Osteoblast (primary cell): ENCODE measurements around the gene DOLK. TPM values are rescaled to one million over a fixed set of nuclear protein-coding genes. Genes with fewer than 3 reads are reported as not detected.

Experiments used
- DNase-seq: peaks from one replicate; pipeline ENCODE4 v3.0.0; 2011; ENCODE audit warnings: low spot score, mixed read lengths; ENCODE audit not compliant: insufficient read length; ENCODE audit errors: missing footprints
- H2AFZ ChIP-seq: 2 replicates; pipeline ENCODE4 v1.6.0; 2011; ENCODE audit warnings: mild to moderate bottlenecking, low read length
- H3K27ac ChIP-seq: 2 replicates; pipeline ENCODE4 v1.5.1; 2011; ENCODE audit warnings: mild to moderate bottlenecking, low read depth, low read length, moderate library complexity
- H3K27me3 ChIP-seq: 2 replicates; pipeline ENCODE4 v1.6.0; 2012; ENCODE audit warnings: mild to moderate bottlenecking, control low read depth, inconsistent platforms, low read length, moderate library complexity; ENCODE audit not compliant: insufficient read depth
- H3K36me3 ChIP-seq: 2 replicates; pipeline ENCODE4 v1.5.1; 2011; ENCODE audit warnings: mild to moderate bottlenecking, low read length, control low read depth, moderate library complexity; ENCODE audit not compliant: insufficient read depth
- H3K4me1 ChIP-seq: 2 replicates; pipeline ENCODE4 v1.5.1; 2011; ENCODE audit warnings: mild to moderate bottlenecking, low read length, control low read depth, moderate library complexity; ENCODE audit not compliant: insufficient read depth
- H3K4me2 ChIP-seq: 2 replicates; pipeline ENCODE4 v1.6.0; 2011; ENCODE audit warnings: mild to moderate bottlenecking, low read length; ENCODE audit not compliant: insufficient read depth
- H3K4me3 ChIP-seq: fragments of 200-600 bp; sonication (generic); 3 replicates; pipeline ENCODE4 v1.5.1; 2012; ENCODE audit warnings: mild to moderate bottlenecking, low read length, inconsistent platforms; ENCODE audit not compliant: insufficient read depth
- H3K79me2 ChIP-seq: 2 replicates; pipeline ENCODE4 v1.6.0; 2012; ENCODE audit warnings: mild to moderate bottlenecking, low read length, control low read depth, inconsistent platforms; ENCODE audit not compliant: insufficient read depth
- H3K9me3 ChIP-seq: 2 replicates; pipeline ENCODE4 v1.5.1; 2011; ENCODE audit warnings: low read depth, low read length, control low read depth
- H4K20me1 ChIP-seq: 2 replicates; pipeline ENCODE4 v1.6.0; 2012; ENCODE audit warnings: mild to moderate bottlenecking, low read length, control low read depth; ENCODE audit not compliant: insufficient read depth
- total RNA-seq: library from RNA; depleted of rRNA; stranded (reverse); fragments of >200 nt; gene quantifications from 2 replicates; pipeline ENCODE4 v1.2.3, GENCODE V29; 2012
- TF ChIP-seq, protein P1 (sequence below): IDR thresholded peaks from 2 replicates; pipeline ENCODE4 v1.5.1; 2011; ENCODE audit warnings: mild to moderate bottlenecking, low read depth, low read length, moderate library complexity; ENCODE audit errors: extremely low read depth

DOLK gene
- total RNA-seq, 1 donor, result 28.6 TPM

- TF ChIP-seq, protein P1, sequence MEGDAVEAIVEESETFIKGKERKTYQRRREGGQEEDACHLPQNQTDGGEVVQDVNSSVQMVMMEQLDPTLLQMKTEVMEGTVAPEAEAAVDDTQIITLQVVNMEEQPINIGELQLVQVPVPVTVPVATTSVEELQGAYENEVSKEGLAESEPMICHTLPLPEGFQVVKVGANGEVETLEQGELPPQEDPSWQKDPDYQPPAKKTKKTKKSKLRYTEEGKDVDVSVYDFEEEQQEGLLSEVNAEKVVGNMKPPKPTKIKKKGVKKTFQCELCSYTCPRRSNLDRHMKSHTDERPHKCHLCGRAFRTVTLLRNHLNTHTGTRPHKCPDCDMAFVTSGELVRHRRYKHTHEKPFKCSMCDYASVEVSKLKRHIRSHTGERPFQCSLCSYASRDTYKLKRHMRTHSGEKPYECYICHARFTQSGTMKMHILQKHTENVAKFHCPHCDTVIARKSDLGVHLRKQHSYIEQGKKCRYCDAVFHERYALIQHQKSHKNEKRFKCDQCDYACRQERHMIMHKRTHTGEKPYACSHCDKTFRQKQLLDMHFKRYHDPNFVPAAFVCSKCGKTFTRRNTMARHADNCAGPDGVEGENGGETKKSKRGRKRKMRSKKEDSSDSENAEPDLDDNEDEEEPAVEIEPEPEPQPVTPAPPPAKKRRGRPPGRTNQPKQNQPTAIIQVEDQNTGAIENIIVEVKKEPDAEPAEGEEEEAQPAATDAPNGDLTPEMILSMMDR, result no peak
- no peak overlapping the region for H3K4me2 ChIP-seq
Measured at GRCh38 chr9:128906741-128907140, 40.7 kb downstream of the DOLK start.

DNA sequence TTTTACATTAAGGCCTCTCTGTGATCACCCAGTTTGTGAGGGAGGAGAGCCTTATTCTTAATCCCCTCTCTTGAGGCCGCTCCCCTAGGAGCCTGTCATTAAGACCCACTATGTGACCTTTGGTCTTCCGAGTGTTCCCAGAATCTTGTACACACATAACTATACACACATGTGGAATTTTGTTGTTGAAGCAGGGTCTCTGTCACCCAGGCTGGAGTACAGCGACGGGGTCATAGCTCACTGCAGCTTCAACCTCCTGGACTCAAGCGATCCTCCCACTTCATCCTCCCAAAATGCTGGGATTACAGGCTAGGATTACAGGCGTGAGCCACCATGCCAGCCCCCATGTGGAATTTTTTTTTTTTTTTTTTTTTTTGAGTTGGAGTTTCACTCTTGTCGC, 41.4 kb downstream of the DOLK start:
- Histone ChIP-seq H3K4me1 (no peaks in the 10 kb centered on the region), H3K4me3 (no peak overlapping the region), H3K27ac (no peak overlapping the region), H3K9me3 (no peaks in the 10 kb centered on the region), H3K36me3 (peaks cover 39% of the 10 kb centered on the region), H3K27me3 (no peaks in the 10 kb centered on the region), H4K20me1 (peaks cover 6% of the 10 kb centered on the region), H3K79me2 (peaks cover 62% of the 10 kb centered on the region), H2AFZ (no peak overlapping the region), H3K4me2 (no peak overlapping the region)
- DNase-seq, result peak; percentile 48
- TF ChIP-seq, protein P1, result no peak

More at GRCh38 chr9:128906741-128907140, 40.7 kb downstream of the DOLK start:
- Histone ChIP-seq H3K36me3 (peaks cover 37% of the 10 kb centered on the region), H3K79me2 (peaks cover 61% of the 10 kb centered on the region), H3K4me1 (peaks cover 6% of the 10 kb centered on the region), H4K20me1 (peaks cover 6% of the 10 kb centered on the region), H2AFZ (no peak overlapping the region), H3K9me3 (no peaks in the 10 kb centered on the region), H3K27ac (no peak overlapping the region), H3K4me3 (no peak overlapping the region), H3K27me3 (no peaks in the 10 kb centered on the region)
- no peak for DNase-seq

- TF ChIP-seq, protein P1, result no peak
- peaks cover 6% of the 10 kb centered on the region for H3K4me1 ChIP-seq
- no peak overlapping the region for H3K4me3 ChIP-seq
- no peaks in the 10 kb centered on the region for H3K27me3 ChIP-seq
- peaks cover 30% of the 10 kb centered on the region for H3K36me3 ChIP-seq
- peaks cover 58% of the 10 kb centered on the region for H3K79me2 ChIP-seq
- peak overlapping the region; percentile 42 for H3K27ac ChIP-seq
- no peaks in the 10 kb centered on the region for H3K9me3 ChIP-seq
- H3K4me2 ChIP-seq, result no peak overlapping the region
- DNase-seq, result peak; percentile 50
- H4K20me1 ChIP-seq, result peaks cover 5% of the 10 kb centered on the region
- no peak overlapping the region for H2AFZ ChIP-seq
Measured at GRCh38 chr9:128903871-128904620, 43.4 kb downstream of the DOLK start.

GRCh38 chr9:128903079-128903461, 44.3 kb downstream of the DOLK start:
- Histone ChIP-seq H3K4me1 (peaks cover 6% of the 10 kb centered on the region), H3K27me3 (no peaks in the 10 kb centered on the region), H3K4me3 (no peak overlapping the region), H4K20me1 (peaks cover 3% of the 10 kb centered on the region), H3K79me2 (peaks cover 58% of the 10 kb centered on the region), H3K9me3 (no peaks in the 10 kb centered on the region), H3K36me3 (peaks cover 30% of the 10 kb centered on the region), H2AFZ (no peak overlapping the region), H3K27ac (no peak overlapping the region), H3K4me2 (no peak overlapping the region)
- TF ChIP-seq, protein P1, result no peak
- no peak for DNase-seq
